Activated T-helper 1 cell treated with anti-CD3 and anti-CD28 coated beads, Interleukin-2, amount 50 U/mL, for 16 hours (primary cell): ENCODE data around the gene UGT1A9.
"Not testable (repeated sequence)": the region's sequence is repeated elsewhere in the genome, so short reads cannot be mapped to it uniquely, and the experiment has no call there.

ENCODE experiments used
- DNase-seq, 2 donors: peaks; one replicate each; pipeline ENCODE4 v3.0.0-alpha.2; 2020; ENCODE audit warnings: low read depth in 1 of 2, low spot score in 1 of 2

The UGT1A9 gene

GRCh38 chr2:233680361-233681045, 8.8 kb downstream of the UGT1A9 start:
- no peak for DNase-seq

GRCh38 chr2:233681521-233682099, 9.9 kb downstream of the UGT1A9 start, which contains the start of gene UGT1A7:
Gene UGT1A7 (plus strand): TSS chr2:233681901. CDS start chr2:233681938, 37 bp downstream.
- no peak for DNase-seq

GRCh38 chr2:233684640-233685039, 12.9 kb downstream of the UGT1A9 start:
- no peak for DNase-seq

GRCh38 chr2:233686928-233687327, 15.2 kb downstream of the UGT1A9 start:
- DNase-seq: no peak

GRCh38 chr2:233688341-233688740, 16.6 kb downstream of the UGT1A9 start:
- DNase-seq: no peak

- no peak for DNase-seq
Observed at GRCh38 chr2:233689031-233689430, 17.3 kb downstream of the UGT1A9 start.

GRCh38 chr2:233689501-233689900, 17.8 kb downstream of the UGT1A9 start:
- DNase-seq: no peak

GRCh38 chr2:233690444-233690843, 18.7 kb downstream of the UGT1A9 start:
- no peak for DNase-seq

- no peak for DNase-seq
Observed at GRCh38 chr2:233691443-233692433, 20.0 kb downstream of the UGT1A9 start.

GRCh38 chr2:233692648-233693047, 20.9 kb downstream of the UGT1A9 start, which contains the start of gene UGT1A6:
Gene UGT1A6 (plus strand): TSS chr2:233692890. CDS start chr2:233693005, 115 bp downstream.
- DNase-seq: no peak

- DNase-seq: no peak
Observed at GRCh38 chr2:233693963-233694362, 22.3 kb downstream of the UGT1A9 start.

- DNase-seq: no peak
Observed at GRCh38 chr2:233698740-233699139, 27.0 kb downstream of the UGT1A9 start.

- no peak for DNase-seq
Observed at GRCh38 chr2:233699424-233700027, 27.8 kb downstream of the UGT1A9 start.

GRCh38 chr2:233700028-233700635, 28.4 kb downstream of the UGT1A9 start:
- DNase-seq: no peak

GRCh38 chr2:233700842-233701241, 29.1 kb downstream of the UGT1A9 start:
- not testable (repeated sequence) for DNase-seq

- DNase-seq: no peak
Observed at GRCh38 chr2:233702238-233702637, 30.5 kb downstream of the UGT1A9 start.

GRCh38 chr2:233705911-233706506, 34.3 kb downstream of the UGT1A9 start:
- no peak for DNase-seq

- no peak for DNase-seq
Observed at GRCh38 chr2:233706720-233707119, 35.0 kb downstream of the UGT1A9 start.

GRCh38 chr2:233707940-233708644, 36.4 kb downstream of the UGT1A9 start:
- DNase-seq: no peak

- no peak for DNase-seq
Observed at GRCh38 chr2:233708942-233709341, 37.2 kb downstream of the UGT1A9 start.
